ENCODE measurements around the gene IST1. TPM values are rescaled to one million over a fixed set of nuclear protein-coding genes. Genes with fewer than 3 reads are reported as not detected.

IST1 gene
- total and polyA plus RNA-seq, 2 experiments from 2014 or later: 144 to 240 TPM

DNA sequence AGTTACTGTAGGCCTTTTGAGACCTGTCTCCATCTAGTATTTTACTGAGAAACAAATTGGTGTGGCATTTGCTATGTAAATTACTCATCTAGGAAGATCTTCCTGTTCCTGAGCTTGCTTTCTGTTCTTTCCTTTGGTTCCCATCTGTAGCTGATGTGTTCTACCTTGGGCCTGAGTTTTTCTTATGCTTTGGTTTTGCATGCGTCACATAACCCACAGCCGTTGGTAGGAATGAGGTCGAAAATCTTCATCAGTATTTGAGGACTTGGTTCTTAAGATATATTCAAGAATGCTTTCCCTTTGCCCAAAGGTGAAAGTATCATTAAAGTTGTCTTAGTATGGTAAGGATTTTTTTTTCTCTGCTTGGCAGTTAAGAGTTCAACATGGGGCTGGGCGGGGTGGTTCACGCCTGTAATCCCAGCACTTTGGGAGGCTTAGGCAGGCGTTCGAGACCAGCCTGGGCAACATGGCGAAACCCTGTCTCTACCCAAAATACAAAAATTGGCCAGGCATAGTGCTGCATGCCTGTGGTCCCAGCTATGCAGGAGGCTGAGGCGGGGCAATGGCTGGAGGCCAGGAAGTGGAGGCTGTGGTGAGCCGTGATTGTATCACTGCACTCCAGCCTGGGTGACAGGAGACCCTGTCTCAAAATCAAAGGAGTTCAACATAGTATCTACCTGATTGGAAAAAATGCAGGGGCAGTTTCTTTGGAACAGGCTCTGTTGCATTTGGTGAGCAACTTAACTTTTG is 28.8 kb downstream of the IST1 start:
- TF ChIP-seq EZH2phosphoT487 (IDR thresholded peaks at IDR 0.05; ENCODE audit: low read depth, severe bottlenecking, unreplicated experiment) (no peak), EZH2 (IDR thresholded peaks at IDR 0.05; ENCODE audit: borderline replicate concordance) (no peak)
- TF ChIP-seq, protein P1, sequence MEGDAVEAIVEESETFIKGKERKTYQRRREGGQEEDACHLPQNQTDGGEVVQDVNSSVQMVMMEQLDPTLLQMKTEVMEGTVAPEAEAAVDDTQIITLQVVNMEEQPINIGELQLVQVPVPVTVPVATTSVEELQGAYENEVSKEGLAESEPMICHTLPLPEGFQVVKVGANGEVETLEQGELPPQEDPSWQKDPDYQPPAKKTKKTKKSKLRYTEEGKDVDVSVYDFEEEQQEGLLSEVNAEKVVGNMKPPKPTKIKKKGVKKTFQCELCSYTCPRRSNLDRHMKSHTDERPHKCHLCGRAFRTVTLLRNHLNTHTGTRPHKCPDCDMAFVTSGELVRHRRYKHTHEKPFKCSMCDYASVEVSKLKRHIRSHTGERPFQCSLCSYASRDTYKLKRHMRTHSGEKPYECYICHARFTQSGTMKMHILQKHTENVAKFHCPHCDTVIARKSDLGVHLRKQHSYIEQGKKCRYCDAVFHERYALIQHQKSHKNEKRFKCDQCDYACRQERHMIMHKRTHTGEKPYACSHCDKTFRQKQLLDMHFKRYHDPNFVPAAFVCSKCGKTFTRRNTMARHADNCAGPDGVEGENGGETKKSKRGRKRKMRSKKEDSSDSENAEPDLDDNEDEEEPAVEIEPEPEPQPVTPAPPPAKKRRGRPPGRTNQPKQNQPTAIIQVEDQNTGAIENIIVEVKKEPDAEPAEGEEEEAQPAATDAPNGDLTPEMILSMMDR (IDR thresholded peaks at IDR 0.05; ENCODE audit: poor library complexity): no peak
- peaks cover 75% of the 10 kb centered on the region for H3K79me2 ChIP-seq
- H4K20me1 ChIP-seq (ENCODE audit: insufficient read depth, poor library complexity, severe bottlenecking): peaks cover 52% of the 10 kb centered on the region
- no peaks in the 10 kb centered on the region for H3K9me3 ChIP-seq (ENCODE audit: low read depth)
- H3K4me2 ChIP-seq: no peak overlapping the region
- no peak overlapping the region for H3K4me3 ChIP-seq
- H3K4me1 ChIP-seq (ENCODE audit: insufficient read depth): peaks cover 28% of the 10 kb centered on the region
- 88% methylated on average over 10 of the region's 10 CpGs for WGBS (ENCODE audit: low lambda C conversion rate, missing lambda C conversion rate)
- no peak overlapping the region for H2AFZ ChIP-seq
- H3K27ac ChIP-seq: no peak overlapping the region
- H3K27me3 ChIP-seq: no peaks in the 10 kb centered on the region
- no peaks in the 10 kb centered on the region for H3K9me2 ChIP-seq (replicated peaks; ENCODE audit: insufficient read depth)
- peaks cover 3% of the 10 kb centered on the region for H3K36me3 ChIP-seq (replicated peaks; ENCODE audit: insufficient read depth, low read depth)
- DNase-seq (ENCODE audit: low spot score): no peak

DNA sequence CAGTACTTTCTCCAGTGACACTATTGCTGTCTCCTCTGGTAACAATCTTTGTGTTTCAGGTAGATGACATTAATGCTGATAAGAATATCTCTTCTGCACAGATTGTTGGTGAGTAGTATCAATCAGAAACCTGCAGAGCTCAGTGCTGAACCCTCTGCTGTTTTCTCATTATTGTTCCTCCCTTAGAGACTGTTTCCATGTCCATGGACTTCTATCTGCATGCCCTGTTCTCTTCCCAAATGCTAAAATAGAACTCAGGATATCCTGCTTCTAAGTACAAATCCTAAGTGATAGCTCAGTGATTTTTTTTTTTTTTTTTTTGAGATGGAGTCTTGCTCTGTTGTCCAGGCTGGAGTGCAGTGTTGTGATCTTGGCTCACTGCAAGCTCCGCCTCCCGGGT is 29.4 kb downstream of the IST1 start:
- no peak overlapping the region for H3K4me2 ChIP-seq
- H3K4me3 ChIP-seq: no peak overlapping the region
- no peaks in the 10 kb centered on the region for H3K9me3 ChIP-seq (ENCODE audit: low read depth)
- TF ChIP-seq EZH2 (IDR thresholded peaks at IDR 0.05; ENCODE audit: borderline replicate concordance) (no peak), EZH2phosphoT487 (IDR thresholded peaks at IDR 0.05; ENCODE audit: low read depth, severe bottlenecking, unreplicated experiment) (no peak)
- TF ChIP-seq, protein P1 (IDR thresholded peaks at IDR 0.05; ENCODE audit: poor library complexity): no peak
- peaks cover 52% of the 10 kb centered on the region for H4K20me1 ChIP-seq (ENCODE audit: insufficient read depth, poor library complexity, severe bottlenecking)
- H3K27me3 ChIP-seq: no peaks in the 10 kb centered on the region
- peaks cover 73% of the 10 kb centered on the region for H3K79me2 ChIP-seq
- WGBS (ENCODE audit: low lambda C conversion rate, missing lambda C conversion rate): 100% methylated on average over 2 of the region's 2 CpGs
- H2AFZ ChIP-seq: no peak overlapping the region
- H3K36me3 ChIP-seq (replicated peaks; ENCODE audit: insufficient read depth, low read depth): peaks cover 3% of the 10 kb centered on the region
- H3K9me2 ChIP-seq (replicated peaks; ENCODE audit: insufficient read depth): no peaks in the 10 kb centered on the region
- peaks cover 34% of the 10 kb centered on the region for H3K4me1 ChIP-seq (ENCODE audit: insufficient read depth)
- no peak overlapping the region for H3K27ac ChIP-seq
- no peak for DNase-seq (ENCODE audit: low spot score)

DNA sequence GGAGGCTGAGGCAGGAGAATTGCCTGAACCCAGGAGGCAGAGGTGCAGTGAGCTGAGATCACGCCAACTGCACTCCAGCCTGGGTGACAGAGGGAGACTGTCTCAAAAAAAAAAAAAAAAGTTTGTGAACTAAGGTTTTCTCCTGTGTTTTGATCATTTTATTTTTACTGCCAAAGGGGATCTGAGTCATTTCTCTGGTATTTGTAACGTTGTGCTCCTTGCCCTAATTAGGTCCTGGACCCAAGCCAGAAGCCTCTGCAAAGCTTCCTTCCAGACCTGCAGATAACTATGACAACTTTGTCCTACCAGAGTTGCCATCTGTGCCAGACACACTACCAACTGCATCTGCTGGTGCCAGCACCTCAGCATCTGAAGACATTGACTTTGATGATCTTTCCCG is 32.1 kb downstream of the IST1 start:
- Histone ChIP-seq H3K9me2 (replicated peaks; ENCODE audit: insufficient read depth) (no peaks in the 10 kb centered on the region), H3K4me2 (peak overlapping the region; percentile 27), H3K27me3 (no peaks in the 10 kb centered on the region), H2AFZ (no peak overlapping the region), H3K4me3 (no peak overlapping the region), H3K9me3 (ENCODE audit: low read depth) (no peaks in the 10 kb centered on the region), H3K27ac (peak overlapping the region; percentile 67), H4K20me1 (ENCODE audit: insufficient read depth, poor library complexity, severe bottlenecking) (peaks cover 56% of the 10 kb centered on the region), H3K36me3 (replicated peaks; ENCODE audit: insufficient read depth, low read depth) (peaks cover 3% of the 10 kb centered on the region), H3K4me1 (ENCODE audit: insufficient read depth) (peaks cover 45% of the 10 kb centered on the region), H3K79me2 (peaks cover 72% of the 10 kb centered on the region)
- WGBS (ENCODE audit: low lambda C conversion rate, missing lambda C conversion rate): 45% methylated on average over 3 of the region's 3 CpGs
- DNase-seq (ENCODE audit: low spot score): peak; percentile 60
- TF ChIP-seq, protein P1 (IDR thresholded peaks at IDR 0.05; ENCODE audit: poor library complexity): no peak
- TF ChIP-seq EZH2phosphoT487 (IDR thresholded peaks at IDR 0.05; ENCODE audit: low read depth, severe bottlenecking, unreplicated experiment) (no peak), EZH2 (IDR thresholded peaks at IDR 0.05; ENCODE audit: borderline replicate concordance) (no peak)
